NCI-H2227 (cell line): ENCODE results near the gene ZNF444.
"Not testable (repeated sequence)": the region's sequence is repeated elsewhere in the genome, so short reads cannot be mapped to it uniquely, and the experiment has no call there.

Source experiments
- DNase-seq: peaks from one replicate; lab custom pipeline; 2025; ENCODE audit not compliant: unreplicated experiment; lab: John Stamatoyannopoulos, UW

Gene ZNF444

GRCh38 chr19:56144831-56145230 lies 3.7 kb downstream of the ZNF444 start:
- DNase-seq = no peak

DNA sequence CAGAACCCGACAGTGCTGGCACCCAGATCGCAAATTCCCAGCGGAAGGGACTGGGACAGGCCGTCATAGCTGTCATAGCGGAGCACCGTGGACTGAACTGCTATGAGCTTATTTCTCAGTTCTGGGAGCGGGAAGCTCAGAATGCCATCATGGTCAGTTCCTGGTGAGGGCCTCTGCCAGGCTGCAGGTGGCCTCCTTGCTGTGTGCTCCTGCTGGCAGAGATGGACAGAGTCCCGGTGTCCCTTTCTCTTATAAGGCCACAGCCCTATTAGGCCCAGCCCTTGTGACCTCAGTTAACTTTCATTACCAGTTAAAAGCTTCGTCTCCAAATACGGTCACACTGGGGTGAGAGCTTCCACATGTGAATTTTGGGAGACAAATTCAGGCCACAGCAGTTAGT lies 4.6 kb downstream of the ZNF444 start:
- DNase-seq = no peak

DNA sequence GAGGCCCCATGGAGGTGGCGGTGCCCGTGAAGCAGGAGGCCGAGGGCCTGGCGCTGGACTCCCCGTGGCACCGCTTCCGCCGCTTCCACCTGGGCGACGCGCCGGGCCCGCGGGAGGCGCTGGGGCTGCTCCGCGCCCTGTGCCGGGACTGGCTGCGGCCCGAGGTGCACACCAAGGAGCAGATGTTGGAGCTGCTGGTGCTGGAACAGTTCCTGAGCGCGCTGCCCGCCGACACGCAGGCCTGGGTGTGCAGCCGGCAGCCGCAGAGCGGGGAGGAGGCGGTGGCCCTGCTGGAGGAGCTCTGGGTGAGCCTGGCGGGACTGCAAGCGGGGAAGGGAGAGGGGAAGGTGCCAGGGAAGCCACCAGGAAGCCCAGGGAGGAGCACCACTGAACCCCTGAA lies 5.8 kb downstream of the ZNF444 start:
- no peak for DNase-seq

- DNase-seq = no peak
Measured at GRCh38 chr19:56147307-56147706, 6.2 kb downstream of the ZNF444 start.

DNA sequence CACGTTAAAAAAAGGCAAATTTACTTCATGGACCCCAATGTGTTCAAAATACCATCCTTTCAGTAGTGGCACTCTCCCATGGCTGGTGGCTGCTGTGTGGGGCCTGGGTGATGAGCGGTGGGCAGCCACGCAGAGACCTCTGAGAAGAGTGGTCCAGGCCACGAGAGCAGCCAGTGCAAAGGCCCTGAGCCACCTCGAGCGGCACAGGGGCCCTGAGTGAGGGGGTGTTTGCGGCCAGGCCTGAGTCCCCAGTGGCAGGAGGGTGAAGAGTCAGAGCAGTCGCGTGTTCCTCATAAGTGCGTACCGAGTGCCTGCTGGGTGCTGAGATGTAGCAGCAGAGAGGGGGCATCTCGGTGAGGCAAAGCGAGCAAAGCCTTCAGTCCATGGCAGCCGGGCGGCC lies 7.0 kb downstream of the ZNF444 start:
- no peak for DNase-seq

- DNase-seq = not testable (repeated sequence)
Measured at GRCh38 chr19:56148955-56149655, 8.0 kb downstream of the ZNF444 start.

DNA sequence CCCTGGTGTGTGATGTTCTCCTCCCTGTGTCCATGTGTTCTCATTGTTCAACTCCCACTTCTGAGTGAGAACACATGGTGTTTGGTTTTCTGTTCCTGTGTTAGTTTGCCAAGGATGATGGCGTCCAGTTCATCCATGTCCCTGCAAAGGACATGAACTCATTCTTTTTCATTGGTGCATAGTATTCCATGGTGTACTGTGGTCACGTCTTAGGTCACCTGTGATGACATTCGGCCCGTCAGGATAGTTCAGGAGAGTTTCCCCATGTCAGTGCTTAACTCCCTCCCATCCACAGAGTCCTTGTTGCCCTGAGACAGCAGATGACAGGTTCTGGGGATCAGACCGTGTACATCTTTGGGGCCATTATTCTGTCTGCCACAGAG lies 8.6 kb downstream of the ZNF444 start:
- DNase-seq = no peak

DNA sequence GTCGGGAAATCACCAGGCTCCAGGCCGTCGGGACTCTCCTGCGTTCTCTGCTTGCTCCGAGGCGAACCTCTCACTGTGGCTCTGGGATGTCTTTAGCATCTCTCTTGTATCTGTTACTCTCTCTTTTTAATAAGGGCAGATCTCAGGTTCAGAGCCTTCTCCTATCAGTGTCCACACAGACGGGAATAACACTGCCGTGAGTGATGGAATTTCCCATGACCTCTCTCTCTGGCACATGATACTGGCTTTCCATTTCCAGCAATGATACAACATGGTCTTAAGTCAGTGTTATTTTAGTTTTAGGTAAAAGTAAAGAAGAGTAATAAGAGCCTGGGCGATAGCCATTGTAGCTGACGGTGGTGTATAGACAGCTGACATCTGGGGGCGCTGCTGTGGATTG lies 9.3 kb downstream of the ZNF444 start:
- no peak for DNase-seq

- no peak for DNase-seq
Measured at GRCh38 chr19:56152644-56153043, 11.6 kb downstream of the ZNF444 start.

- DNase-seq = no peak
Measured at GRCh38 chr19:56153507-56153906, 12.4 kb downstream of the ZNF444 start.

DNA sequence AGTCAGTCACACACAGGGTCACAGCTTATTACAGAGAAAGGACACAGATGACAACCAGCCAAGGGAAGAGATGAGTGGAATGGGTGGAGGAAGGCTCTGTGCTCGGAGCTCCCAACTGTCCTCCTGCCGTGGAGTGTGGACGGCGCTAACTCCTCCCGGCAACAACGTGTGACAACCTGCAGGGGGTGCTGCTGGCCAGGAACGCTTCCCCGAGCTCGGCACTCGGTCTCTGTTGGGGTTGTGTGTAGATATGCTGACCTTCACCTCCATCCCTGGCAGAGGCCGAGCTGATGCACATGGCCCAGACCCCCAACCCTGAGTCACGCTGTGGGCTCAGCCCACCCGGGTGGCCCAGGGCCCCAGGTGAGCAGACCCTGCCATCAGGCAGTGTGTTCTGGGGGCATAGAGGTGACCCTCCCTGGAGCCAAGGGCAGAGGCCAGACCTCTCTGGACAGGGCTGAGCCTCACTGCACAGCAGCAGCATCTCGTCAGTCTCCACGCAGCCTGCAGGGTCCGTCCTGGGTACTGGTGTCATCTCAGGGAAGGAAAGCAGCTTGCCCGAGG lies 14.1 kb downstream of the ZNF444 start:
- DNase-seq = no peak

DNA sequence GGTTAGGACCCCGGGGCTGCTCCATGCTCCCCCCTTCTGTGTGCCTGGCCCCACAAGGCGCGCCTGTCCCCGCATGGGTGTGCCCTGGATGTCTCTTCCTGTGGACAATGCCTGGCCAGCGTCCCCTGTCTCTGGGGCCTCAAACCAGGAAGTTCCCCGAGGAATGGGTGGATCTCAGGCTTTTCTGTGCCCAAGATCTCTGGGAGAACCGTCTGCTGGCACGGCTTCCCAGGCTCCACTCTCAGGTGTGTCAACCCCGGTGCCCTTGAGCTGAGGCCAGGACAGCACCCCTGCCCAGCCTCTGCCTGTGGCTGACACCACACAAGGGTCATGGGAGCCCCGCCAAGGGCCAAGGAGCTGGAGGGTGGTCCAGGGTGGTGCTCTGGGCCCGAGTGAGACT lies 15.7 kb downstream of the ZNF444 start:
- DNase-seq = no peak

DNA sequence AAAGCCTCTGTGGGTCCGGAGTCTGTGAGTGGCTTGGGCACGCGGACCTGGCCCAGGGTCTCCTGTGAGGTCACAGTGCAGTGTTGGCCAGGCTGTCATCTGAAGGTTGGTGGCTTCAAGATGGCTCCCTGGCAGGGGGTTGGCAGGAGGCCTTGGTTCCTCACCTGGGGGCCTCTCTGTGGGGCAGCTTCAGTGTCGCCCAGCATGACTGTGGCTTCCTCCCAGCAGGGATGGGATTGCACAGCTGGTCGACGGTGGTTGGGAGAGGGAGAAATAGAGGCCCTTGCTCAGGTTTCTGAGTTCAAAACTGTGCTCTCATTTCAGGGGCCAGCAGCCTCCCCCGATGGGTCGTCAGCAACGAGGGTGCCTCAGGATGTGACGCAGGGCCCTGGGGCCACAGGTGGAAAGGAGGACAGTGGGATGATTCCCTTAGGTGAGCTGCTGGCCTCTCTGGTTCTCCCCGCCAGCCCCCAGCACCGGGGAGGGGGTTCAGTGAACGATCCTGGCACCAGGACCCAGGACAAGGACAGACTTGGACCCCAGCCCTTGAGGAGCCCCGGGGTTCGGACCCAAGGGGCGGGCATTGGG lies 17.2 kb downstream of the ZNF444 start:
- DNase-seq = no peak

DNA sequence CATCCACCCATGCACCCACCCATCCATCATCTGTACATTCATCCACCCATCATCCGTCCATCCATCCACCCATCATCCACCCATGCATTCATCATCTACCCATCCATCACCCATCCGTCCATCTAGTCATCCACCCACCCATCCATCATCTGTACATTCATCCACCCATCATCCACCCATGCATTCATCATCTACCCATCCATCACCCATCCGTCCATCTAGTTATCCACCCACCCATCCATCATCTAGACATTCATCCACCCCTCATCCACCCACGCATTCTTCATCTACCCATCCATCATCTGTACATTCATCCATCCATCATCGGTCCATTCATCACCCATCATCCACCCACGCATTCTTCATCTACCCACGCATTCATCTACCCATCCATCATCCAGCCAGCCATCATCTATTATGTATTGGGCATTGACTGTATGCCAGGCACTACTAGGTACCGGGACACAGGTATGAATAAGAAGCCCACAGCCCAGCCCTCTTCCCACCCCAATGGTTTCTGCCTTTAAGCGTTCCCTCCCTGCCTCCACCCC lies 18.0 kb downstream of the ZNF444 start:
- no peak for DNase-seq

- no peak for DNase-seq
Measured at GRCh38 chr19:56159622-56160271, 18.7 kb downstream of the ZNF444 start.

DNA sequence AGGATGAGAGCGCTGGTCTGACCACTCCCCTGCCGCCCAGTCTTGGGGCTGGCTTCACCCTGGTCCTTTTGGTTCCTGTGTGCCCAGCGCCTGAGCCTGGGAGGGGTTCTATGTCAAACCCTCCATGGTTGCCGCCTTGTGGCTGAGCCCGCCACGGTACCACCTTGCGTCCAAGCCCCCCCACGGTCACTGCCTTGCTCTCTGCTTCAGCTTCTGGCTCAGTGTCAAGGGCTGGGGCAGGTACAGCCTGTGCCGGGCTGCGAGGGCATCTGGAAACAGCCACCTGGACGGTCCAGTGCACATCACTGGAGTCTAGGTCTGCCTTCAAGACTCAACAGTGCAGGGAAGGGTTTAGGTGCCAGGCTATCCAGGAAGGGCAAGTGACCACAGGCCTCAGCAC lies 20.4 kb downstream of the ZNF444 start:
- DNase-seq = no peak

- no peak for DNase-seq
Measured at GRCh38 chr19:56162258-56162657, 21.2 kb downstream of the ZNF444 start.

DNA sequence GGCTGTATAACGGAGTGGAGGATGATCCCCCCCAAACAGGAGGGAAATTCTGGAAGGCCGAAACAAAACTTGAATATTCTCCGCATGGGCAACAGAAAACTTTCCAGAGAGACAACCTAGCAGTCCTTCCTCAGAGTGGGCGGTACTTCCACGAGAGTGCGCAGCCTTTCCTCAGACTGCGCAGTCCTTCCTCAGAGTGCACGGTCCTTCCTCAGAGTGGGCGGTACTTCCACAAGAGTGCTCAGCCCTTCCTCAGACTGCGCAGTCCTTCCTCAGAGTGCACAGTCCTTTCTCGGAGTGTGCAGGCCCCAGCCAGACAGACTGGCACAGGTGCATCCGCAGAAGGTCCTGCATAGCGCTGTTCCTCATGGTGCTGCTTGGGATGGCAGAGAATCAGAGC lies 22.0 kb downstream of the ZNF444 start:
- no peak for DNase-seq

- no peak for DNase-seq
Measured at GRCh38 chr19:56167064-56167578, 26.0 kb downstream of the ZNF444 start.

- peak; percentile 57 for DNase-seq
Measured at GRCh38 chr19:56170261-56170660, 29.2 kb downstream of the ZNF444 start.

DNA sequence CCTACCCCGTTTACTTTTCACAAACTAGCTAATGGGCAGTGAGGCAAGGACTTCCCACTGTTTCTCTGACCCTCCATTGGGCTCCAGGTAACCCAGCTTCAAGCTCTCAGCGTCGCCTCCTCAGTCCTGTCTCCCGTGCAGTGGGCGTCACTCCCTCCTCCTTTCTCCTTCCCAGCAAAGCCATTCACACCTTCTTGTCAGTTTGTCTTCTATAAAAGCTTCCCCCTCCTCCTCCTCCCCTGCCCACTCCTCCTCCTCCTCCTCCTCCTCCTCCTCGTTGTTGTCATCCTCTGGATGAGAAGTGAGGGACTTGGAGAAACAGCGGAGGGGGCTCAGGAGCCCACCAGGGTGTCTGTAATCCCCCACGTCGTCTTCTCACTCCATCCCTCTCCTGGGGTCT lies 33.0 kb downstream of the ZNF444 start:
- DNase-seq = no peak

DNA sequence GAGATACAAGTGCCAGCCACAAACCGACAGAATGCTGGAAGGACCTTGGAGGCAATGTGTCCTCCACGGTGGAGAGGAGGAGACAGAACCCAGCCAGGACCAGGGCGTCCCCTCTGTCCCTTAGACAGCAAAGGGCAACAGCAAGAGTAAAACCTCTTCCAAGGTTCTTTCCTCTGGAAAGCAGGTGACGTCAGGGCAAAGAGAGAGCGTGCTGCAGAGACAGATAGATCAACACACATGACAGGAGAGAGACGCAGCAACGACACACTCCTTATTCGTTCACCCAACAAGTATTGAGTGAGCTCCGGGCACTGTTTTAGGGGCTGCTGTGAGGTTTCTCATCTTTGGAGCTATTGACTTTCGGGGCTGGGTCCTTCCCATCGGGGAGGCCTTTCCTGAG lies 33.5 kb downstream of the ZNF444 start:
- DNase-seq = peak; percentile 32
